ENCODE measurements around the gene DSCAML1.

DSCAML1 gene

GRCh38 chr11:117722082-117722481 lies 74.9 kb downstream of the DSCAML1 start:
- H3K27ac ChIP-seq = no peak overlapping the region
- TF ChIP-seq, protein P1, sequence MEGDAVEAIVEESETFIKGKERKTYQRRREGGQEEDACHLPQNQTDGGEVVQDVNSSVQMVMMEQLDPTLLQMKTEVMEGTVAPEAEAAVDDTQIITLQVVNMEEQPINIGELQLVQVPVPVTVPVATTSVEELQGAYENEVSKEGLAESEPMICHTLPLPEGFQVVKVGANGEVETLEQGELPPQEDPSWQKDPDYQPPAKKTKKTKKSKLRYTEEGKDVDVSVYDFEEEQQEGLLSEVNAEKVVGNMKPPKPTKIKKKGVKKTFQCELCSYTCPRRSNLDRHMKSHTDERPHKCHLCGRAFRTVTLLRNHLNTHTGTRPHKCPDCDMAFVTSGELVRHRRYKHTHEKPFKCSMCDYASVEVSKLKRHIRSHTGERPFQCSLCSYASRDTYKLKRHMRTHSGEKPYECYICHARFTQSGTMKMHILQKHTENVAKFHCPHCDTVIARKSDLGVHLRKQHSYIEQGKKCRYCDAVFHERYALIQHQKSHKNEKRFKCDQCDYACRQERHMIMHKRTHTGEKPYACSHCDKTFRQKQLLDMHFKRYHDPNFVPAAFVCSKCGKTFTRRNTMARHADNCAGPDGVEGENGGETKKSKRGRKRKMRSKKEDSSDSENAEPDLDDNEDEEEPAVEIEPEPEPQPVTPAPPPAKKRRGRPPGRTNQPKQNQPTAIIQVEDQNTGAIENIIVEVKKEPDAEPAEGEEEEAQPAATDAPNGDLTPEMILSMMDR (conservative IDR thresholded peaks at IDR 0.05) = no peak

- TF ChIP-seq, protein P1 (conservative IDR thresholded peaks at IDR 0.05) = no peak
- H3K27ac ChIP-seq = no peak overlapping the region
These were observed 76.9 kb downstream of the DSCAML1 start for GRCh38 chr11:117720061-117720511.

- TF ChIP-seq, protein P1 (conservative IDR thresholded peaks at IDR 0.05) = no peak
- no peak overlapping the region for H3K27ac ChIP-seq
These were observed 77.5 kb downstream of the DSCAML1 start for GRCh38 chr11:117719480-117719879.

DNA sequence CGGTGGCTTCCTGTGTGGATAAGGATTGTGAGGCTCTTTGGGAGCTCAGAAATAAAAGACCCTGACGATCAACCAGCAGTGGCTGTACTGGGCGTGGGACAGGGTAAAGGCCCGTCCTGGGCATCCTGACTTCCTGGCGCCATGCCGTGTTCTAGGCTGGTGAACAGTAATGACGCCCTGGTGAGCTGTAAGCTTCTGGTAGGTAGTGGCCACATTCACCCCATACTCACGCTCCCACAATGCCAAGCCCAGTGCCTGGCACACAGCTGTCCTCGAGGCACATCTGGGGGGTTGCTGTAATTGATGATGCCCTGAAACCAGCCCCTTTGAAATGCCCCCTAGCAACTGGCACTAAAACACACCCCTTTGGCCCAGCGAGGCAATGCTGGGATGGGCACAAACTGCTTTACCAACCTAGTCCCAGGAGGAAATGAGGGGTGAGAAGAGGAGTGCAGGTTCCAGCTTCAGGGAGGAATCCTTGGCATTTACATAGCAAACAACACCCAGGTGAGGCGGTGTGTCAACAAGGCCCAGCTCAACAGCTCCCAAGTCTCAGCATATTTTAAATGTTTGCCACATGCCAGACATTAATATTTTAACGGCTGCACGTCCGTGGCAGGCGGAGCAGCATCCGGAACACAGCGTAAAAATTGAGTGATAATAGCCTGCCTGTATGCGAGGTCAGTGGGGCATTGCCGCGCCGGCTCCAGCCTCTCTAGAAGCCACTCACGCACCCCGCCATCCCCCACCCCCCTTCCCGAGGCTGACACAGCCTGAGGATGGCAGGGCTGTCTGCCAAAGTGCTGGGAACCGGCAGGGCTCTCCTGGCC lies 79.3 kb downstream of the DSCAML1 start:
- TF ChIP-seq, protein P1 (conservative IDR thresholded peaks at IDR 0.05) = no peak
- peak overlapping the region; percentile 74 for H3K27ac ChIP-seq

GRCh38 chr11:117716521-117717440 lies 80.2 kb downstream of the DSCAML1 start:
- TF ChIP-seq, protein P1 (conservative IDR thresholded peaks at IDR 0.05) = no peak
- H3K27ac ChIP-seq = peak overlapping the region; percentile 74

DNA sequence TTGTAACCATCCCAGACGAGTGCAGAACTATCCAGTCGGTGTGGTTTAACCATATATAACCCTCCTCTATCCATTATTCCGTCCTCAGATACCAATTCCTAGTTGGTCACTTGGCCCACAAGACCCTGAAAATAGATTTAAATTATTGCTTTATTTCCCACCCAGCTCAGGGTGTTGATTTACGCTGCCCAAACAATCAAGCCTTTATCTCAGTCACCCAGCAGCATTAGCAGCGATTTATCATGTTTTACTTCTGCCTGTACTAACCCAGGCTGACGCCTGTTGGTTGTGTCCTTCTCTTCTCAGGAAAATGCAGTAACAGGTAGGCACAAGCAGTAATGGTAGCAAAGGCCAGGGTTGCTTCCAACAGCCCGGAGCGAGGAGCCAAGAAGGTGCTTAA lies 81.2 kb downstream of the DSCAML1 start:
- H3K27ac ChIP-seq = no peak overlapping the region
- TF ChIP-seq, protein P1 (conservative IDR thresholded peaks at IDR 0.05) = no peak

GRCh38 chr11:117713538-117713991 lies 83.5 kb downstream of the DSCAML1 start:
- no peak overlapping the region for H3K27ac ChIP-seq
- TF ChIP-seq, protein P1 (conservative IDR thresholded peaks at IDR 0.05) = no peak

All from VCaP (cell line).